Activated CD8-positive, alpha-beta memory T cell treated with anti-CD3 and anti-CD28 coated beads for 48 hours (primary cell): ENCODE measurements around the gene CDH4.
"Not testable (repeated sequence)": the region's sequence is repeated elsewhere in the genome, so short reads cannot be mapped to it uniquely, and the experiment has no call there.

Experiments
- DNase-seq, 3 experiments: peaks; one replicate each; pipeline ENCODE4 v3.0.0-alpha.2; 2020; ENCODE audit warnings: low read depth in 2 of 3, low spot score in 2 of 3

CDH4 gene

GRCh38 chr20:61380545-61380915 is 128.5 kb downstream of the CDH4 start:
- no peak for DNase-seq

GRCh38 chr20:61382194-61382593 is 130.1 kb downstream of the CDH4 start:
- no peak for DNase-seq

GRCh38 chr20:61385296-61385695 is 133.2 kb downstream of the CDH4 start:
- DNase-seq: no peak

GRCh38 chr20:61385731-61386130 is 133.7 kb downstream of the CDH4 start:
- no peak for DNase-seq

- DNase-seq: no peak
Observed at GRCh38 chr20:61387204-61387953, 135.3 kb downstream of the CDH4 start.

GRCh38 chr20:61387954-61388348 is 135.9 kb downstream of the CDH4 start:
- DNase-seq: no peak

- no peak for DNase-seq
Observed at GRCh38 chr20:61389077-61389476, 137.0 kb downstream of the CDH4 start.

GRCh38 chr20:61391185-61391584 is 139.1 kb downstream of the CDH4 start:
- no peak for DNase-seq

- DNase-seq: no peak
Observed at GRCh38 chr20:61391812-61392520, 139.9 kb downstream of the CDH4 start.

GRCh38 chr20:61394088-61394799 is 142.2 kb downstream of the CDH4 start:
- DNase-seq: no peak

- DNase-seq: no peak
Observed at GRCh38 chr20:61396262-61396848, 144.3 kb downstream of the CDH4 start.

GRCh38 chr20:61397146-61397545 is 145.1 kb downstream of the CDH4 start:
- DNase-seq: no peak

- DNase-seq: no peak
Observed at GRCh38 chr20:61397790-61398189, 145.7 kb downstream of the CDH4 start.

- no peak for DNase-seq
Observed at GRCh38 chr20:61399433-61399832, 147.4 kb downstream of the CDH4 start.

- no peak for DNase-seq
Observed at GRCh38 chr20:61400499-61400898, 148.4 kb downstream of the CDH4 start.

GRCh38 chr20:61404303-61404702 is 152.2 kb downstream of the CDH4 start:
- no peak for DNase-seq

- no peak for DNase-seq
Observed at GRCh38 chr20:61405007-61405406, 152.9 kb downstream of the CDH4 start.

GRCh38 chr20:61406773-61407172 is 154.7 kb downstream of the CDH4 start:
- DNase-seq: not testable (repeated sequence)

GRCh38 chr20:61407561-61407960 is 155.5 kb downstream of the CDH4 start:
- no peak for DNase-seq

- no peak for DNase-seq
Observed at GRCh38 chr20:61408951-61409740, 157.1 kb downstream of the CDH4 start.

- DNase-seq: no peak
Observed at GRCh38 chr20:61411743-61412142, 159.7 kb downstream of the CDH4 start.
